ENCODE data around the gene SPHK1.

DNA sequence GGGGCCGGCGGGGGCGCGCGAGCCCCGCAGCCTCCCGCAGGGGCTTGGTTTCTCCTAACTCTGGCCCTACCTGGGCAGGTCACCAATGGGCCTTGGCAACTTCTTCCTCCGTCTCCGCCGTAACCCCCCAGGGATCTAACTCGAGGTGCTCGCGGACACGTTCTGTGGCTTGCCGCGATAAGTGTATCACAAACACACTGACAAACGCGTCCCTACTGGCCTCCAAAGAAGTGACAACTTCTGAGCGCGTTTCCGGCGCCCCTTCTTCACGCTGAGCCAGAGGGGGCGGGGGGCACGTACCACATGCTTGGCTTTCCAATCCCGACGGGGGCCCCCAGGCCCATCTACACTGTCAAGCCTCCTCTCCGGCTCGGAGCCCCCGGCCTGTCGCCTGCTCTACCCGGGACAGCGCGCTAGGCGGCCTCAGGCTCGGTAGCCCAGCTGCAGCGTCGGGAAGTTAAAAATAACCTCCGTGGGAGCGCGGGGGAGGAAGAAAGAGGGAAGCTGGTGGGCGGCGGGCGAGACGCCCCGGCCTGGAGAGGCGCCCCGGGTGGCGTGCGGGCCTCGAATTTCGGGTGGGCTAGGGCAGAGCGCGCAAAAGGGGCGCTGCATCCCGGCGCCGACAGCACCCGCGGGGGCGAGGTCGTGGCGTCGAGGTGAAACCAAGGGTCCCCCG, 725 bp upstream of the SPHK1 start:
- TF ChIP-seq GATA2 (IDR thresholded peaks at IDR 0.05; ENCODE audit: low read depth, low read length) (no peak), GATA3 (IDR thresholded peaks at IDR 0.05; ENCODE audit: low read depth, low read length) (no peak)
